ENCODE data around the gene ELAC2. TPM values are rescaled to one million over a fixed set of nuclear protein-coding genes. Genes with fewer than 3 reads are reported as not detected.

ELAC2 gene
- total and polyA plus RNA-seq, 10 of the 15 experiments (the other 5 are each of a cell fraction or from before 2014, with no cell fraction given), result 5.1 to 146 (median 79.4) TPM

DNA sequence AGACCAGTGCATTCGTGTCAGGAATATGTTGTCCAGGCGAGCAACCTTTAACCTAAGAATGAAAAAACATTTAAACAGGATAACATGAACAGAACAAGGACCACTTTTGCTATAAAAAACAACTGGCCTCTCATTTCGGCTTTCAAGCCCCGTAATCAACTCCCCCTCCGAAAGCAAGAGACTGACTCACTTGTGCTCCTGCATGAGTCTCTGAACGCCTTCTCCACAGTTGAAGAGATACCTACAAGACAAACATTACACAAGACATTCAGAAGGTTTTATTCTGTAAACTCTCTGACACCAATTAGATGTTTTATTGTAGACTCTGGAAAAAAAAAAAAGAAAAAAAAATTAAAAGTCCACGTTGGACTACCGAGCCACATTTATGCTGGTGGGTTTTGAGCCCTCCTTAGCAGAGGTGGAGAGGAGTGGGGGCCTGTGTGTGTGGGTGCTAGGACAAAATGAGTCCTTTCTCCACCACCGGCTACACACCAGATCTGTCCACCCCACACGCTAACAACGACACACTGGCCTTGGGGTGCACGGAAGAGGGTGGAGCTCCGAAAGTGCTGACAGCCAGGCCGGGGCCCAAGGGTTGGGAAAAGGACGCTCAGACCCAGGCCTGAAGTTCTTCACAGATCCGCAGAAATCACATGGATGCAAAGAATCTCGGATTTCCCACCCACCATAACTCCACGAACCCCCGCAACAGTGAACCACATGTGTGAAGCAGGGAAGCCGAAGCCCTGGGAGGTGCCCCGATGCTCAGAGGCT, 759 bp downstream of the ELAC2 start:
- Histone ChIP-seq H3K36me3 (ENCODE audit: control insufficient read depth in 2 of 2, insufficient read depth in 2 of 2, low read length in 1 of 2) (peaks cover 5 to 17% of the 10 kb centered on the region in 2 experiments), H3K9ac (ENCODE audit: control insufficient read depth, insufficient read depth, low read length) (peak overlapping the region; percentile 85), H3K9me3 (replicated peaks; ENCODE audit: control insufficient read depth, insufficient read depth, low read length) (no peaks in the 10 kb centered on the region), H2AFZ (ENCODE audit: control insufficient read depth, low read depth, low read length) (peak overlapping the region; percentile 65), H3K27ac (ENCODE audit: control insufficient read depth, insufficient read depth) (peak overlapping the region; percentile 78), H3K79me2 (ENCODE audit: control insufficient read depth, insufficient read depth, low read length) (peaks cover 13% of the 10 kb centered on the region), H3K4me3 (peak overlapping the region; percentile 80), H4K20me1 (ENCODE audit: control insufficient read depth, insufficient read depth) (no peaks in the 10 kb centered on the region), H3K4me1 (ENCODE audit: control insufficient read depth, insufficient read depth, low read length) (no peaks in the 10 kb centered on the region), H3K27me3 (replicated peaks in 1 of 2; ENCODE audit: control insufficient read depth in 2 of 2, insufficient read depth in 2 of 2, low read length in 1 of 2) (no peaks in the 10 kb centered on the region), H3K4me2 (ENCODE audit: control insufficient read depth, insufficient read depth) (peak overlapping the region; percentile 76)
- intact Hi-C loops (cut with micrococcal nuclease; ENCODE audit: unreplicated experiment), result loop anchor here (5.0 to 10.0 kb wide), 2 partner anchors 582 to 995 kb away; partner anchors contain the start of gene MAP2K4
- ChIA-PET RAD21 (ENCODE audit: unreplicated experiment) (interaction anchor here (1.2 to 4.0 kb wide), 3 partner anchors 12 to 1020 kb away, joined by 4 to 21 read pairs (median 8); partner anchors contain the start of gene ZNF18), CTCF (interaction anchor here (1.6 to 6.3 kb wide), 3 partner anchors 8 to 15 kb away, joined by 5 to 137 read pairs (median 26); no protein-coding TSS in a partner anchor), SMC1A (ENCODE audit: uncharacterized antibody, unreplicated experiment) (interaction anchor here (1.1 to 3.1 kb wide), 3 partner anchors 11 to 508 kb away, joined by 3 to 31 read pairs (median 3); no protein-coding TSS in a partner anchor), POLR2A (interaction anchor here (1.1 kb wide), 1 partner anchor 1020 kb away, joined by 3 read pairs; the partner anchor contains the start of gene ZNF18)
- in situ Hi-C loops (cut with MboI), result loop anchor here (5.0 to 10.0 kb wide), 3 partner anchors 592 to 1022 kb away; partner anchors contain the start of gene ZNF18
- DNase-seq (ENCODE audit: low read depth, low spot score) (no peak), FAIRE-seq (no peak), ATAC-seq (peak; percentile 50)
- no TSS peak for BruUV-seq (replicated peaks)
- WGBS (ENCODE audit: insufficient coverage, insufficient replicate concordance, low lambda C conversion rate, missing lambda C conversion rate), result 4% methylated on average over 21 of the region's 21 CpGs
- TF ChIP-seq PRDM15 (CRISPR knock-in tag; IDR thresholded peaks at IDR 0.05) (no peak), KLF5 (IDR thresholded peaks at IDR 0.05; ENCODE audit: partially characterized antibody) (no peak), BACH1 (IDR thresholded peaks at IDR 0.05; ENCODE audit: borderline replicate concordance) (no peak), SIX5 (IDR thresholded peaks at IDR 0.05; ENCODE audit: low read depth, low read length, severe bottlenecking) (no peak), CTCF (IDR thresholded peaks at IDR 0.05 in 2 of 3, conservative IDR thresholded peaks at IDR 0.05 in 1 of 3; ENCODE audit: control insufficient read depth in 2 of 3, extremely low read depth in 1 of 3, insufficient read depth in 1 of 3, low read depth in 3 of 3, low read length in 3 of 3) (no peak), TAF1 (IDR thresholded peaks at IDR 0.05; ENCODE audit: borderline replicate concordance, low read depth, low read length) (no peak), E2F4 (IDR thresholded peaks at IDR 0.05; ENCODE audit: low read depth, low read length) (no peak), EP300 (IDR thresholded peaks at IDR 0.05; ENCODE audit: borderline replicate concordance in 1 of 2, control insufficient read depth in 1 of 2, low read depth in 2 of 2, low read length in 2 of 2) (no peak), RFX5 (IDR thresholded peaks at IDR 0.05; ENCODE audit: low read depth, low read length) (no peak), SREBF2 (IDR thresholded peaks at IDR 0.05; ENCODE audit: low read length) (no peak)
- TF ChIP-seq, protein P1, sequence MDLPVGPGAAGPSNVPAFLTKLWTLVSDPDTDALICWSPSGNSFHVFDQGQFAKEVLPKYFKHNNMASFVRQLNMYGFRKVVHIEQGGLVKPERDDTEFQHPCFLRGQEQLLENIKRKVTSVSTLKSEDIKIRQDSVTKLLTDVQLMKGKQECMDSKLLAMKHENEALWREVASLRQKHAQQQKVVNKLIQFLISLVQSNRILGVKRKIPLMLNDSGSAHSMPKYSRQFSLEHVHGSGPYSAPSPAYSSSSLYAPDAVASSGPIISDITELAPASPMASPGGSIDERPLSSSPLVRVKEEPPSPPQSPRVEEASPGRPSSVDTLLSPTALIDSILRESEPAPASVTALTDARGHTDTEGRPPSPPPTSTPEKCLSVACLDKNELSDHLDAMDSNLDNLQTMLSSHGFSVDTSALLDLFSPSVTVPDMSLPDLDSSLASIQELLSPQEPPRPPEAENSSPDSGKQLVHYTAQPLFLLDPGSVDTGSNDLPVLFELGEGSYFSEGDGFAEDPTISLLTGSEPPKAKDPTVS (IDR thresholded peaks at IDR 0.05; ENCODE audit: low read depth, low read length), result no peak

Measured in GM12878 (cell line).